CD4-positive, CD25-positive, alpha-beta regulatory T cell (primary cell): ENCODE measurements around the gene RPL22. TPM values are rescaled to one million over a fixed set of nuclear protein-coding genes. Genes with fewer than 3 reads are reported as not detected.
A peak's percentile ranks its signal among the peaks of the same experiment; 100 is the strongest.

Experiments
- ATAC-seq, 2 donors: fragments of 150-1000 bp; cut with Tn5 transposase; one replicate each; pipeline ENCODE4 v1.10.0; 2021; ENCODE audit warnings: low read depth in 2 of 2, moderate number of reproducible peaks in 2 of 2, moderate library complexity in 1 of 2
- DNase-seq, 3 donors: peaks; one replicate each; pipeline versions ENCODE4 v3.0.0 to v3.0.0-alpha.2; 2012 to 2022; ENCODE audit warnings: mixed read lengths in 1 of 3
- H3K27ac ChIP-seq: one replicate; pipeline ENCODE4 v1.7.0; 2013; ENCODE audit warnings: mild to moderate bottlenecking, low read length; ENCODE audit not compliant: insufficient read depth, poor library complexity, severe bottlenecking
- H3K27me3 ChIP-seq: one replicate; pipeline ENCODE4 v1.7.0; 2013; ENCODE audit warnings: low read length; ENCODE audit not compliant: control insufficient read depth, insufficient read depth
- H3K36me3 ChIP-seq: one replicate; pipeline ENCODE4 v1.7.0; 2013; ENCODE audit warnings: mild to moderate bottlenecking, low read length, moderate library complexity; ENCODE audit not compliant: control insufficient read depth, insufficient read depth
- H3K4me1 ChIP-seq: 2 replicates; pipeline ENCODE4 v1.7.0; 2013; ENCODE audit warnings: mild to moderate bottlenecking, low read length; ENCODE audit not compliant: insufficient read depth, control insufficient read depth, poor library complexity, severe bottlenecking
- H3K4me3 ChIP-seq: one replicate; pipeline ENCODE4 v1.7.0; 2013; ENCODE audit warnings: low read depth, mild to moderate bottlenecking, low read length, moderate library complexity
- H3K9me3 ChIP-seq, 2 experiments: 1 replicate in 1 of 2; 2 replicates in 1 of 2; pipeline ENCODE4 v1.7.0; 2013; ENCODE audit warnings: low read length in 2 of 2, mild to moderate bottlenecking in 1 of 2, moderate library complexity in 1 of 2; ENCODE audit not compliant: control insufficient read depth in 2 of 2
- H3K27ac Mint-ChIP-seq, 3 donors: one replicate each; pipeline ENCODE4 v1.8.0; 2020 to 2022; ENCODE audit warnings: mild to moderate bottlenecking in 3 of 3, mixed read lengths in 3 of 3, moderate library complexity in 2 of 3
- H3K27me3 Mint-ChIP-seq: one replicate; pipeline ENCODE4 v1.8.0; 2022; ENCODE audit warnings: mild to moderate bottlenecking, mixed read lengths
- H3K36me3 Mint-ChIP-seq: one replicate; pipeline ENCODE4 v1.8.0; 2020; ENCODE audit warnings: mixed read lengths
- H3K4me1 Mint-ChIP-seq, 4 donors: one replicate each; pipeline ENCODE4 v1.8.0; 2020 to 2022; ENCODE audit warnings: mixed read lengths in 4 of 4, mild to moderate bottlenecking in 1 of 4
- H3K4me3 Mint-ChIP-seq, 4 donors: one replicate each; pipeline ENCODE4 v1.8.0; 2020 to 2022; ENCODE audit warnings: mild to moderate bottlenecking in 4 of 4, mixed read lengths in 4 of 4, moderate library complexity in 3 of 4
- H3K9me3 Mint-ChIP-seq, 7 donors: one replicate each; pipeline ENCODE4 v1.8.0; 2020 to 2022; ENCODE audit warnings: mixed read lengths in 7 of 7, mild to moderate bottlenecking in 3 of 7, moderate library complexity in 2 of 7
- polyA plus RNA-seq, 4 donors: library from polyadenylated mRNA; unstranded; fragments of 300-500 nt; fragmentation: Illumina TruSeq; gene quantifications; one replicate each; pipeline ENCODE4 v1.2.3, GENCODE V29; 2021
- total RNA-seq: library from RNA; stranded (reverse); gene quantifications from one replicate; pipeline ENCODE4 v1.2.3, GENCODE V29; 2022

The RPL22 gene
- total and polyA plus RNA-seq, 5 donors from 2014 or later = 152 to 405 (median 196) TPM

GRCh38 chr1:6244401-6245049 is 45.1 kb upstream of the RPL22 start:
- Mint-ChIP-seq H3K36me3 (no peaks in the 10 kb centered on the region), H3K4me3 (peak overlapping the region in 2 of 4 donors; percentile 4 to 60), H3K4me1 (peaks cover 0 to 24% (median 16%) of the 10 kb centered on the region in 4 donors), H3K27ac (no peak overlapping the region), H3K9me3 (peaks cover 0 to 2% (median 0%) of the 10 kb centered on the region in 7 donors), H3K27me3 (peaks cover 66% of the 10 kb centered on the region)
- Histone ChIP-seq H3K27ac (no peak overlapping the region), H3K4me3 (no peak overlapping the region), H3K27me3 (peaks cover 24% of the 10 kb centered on the region), H3K4me1 (peaks cover 25% of the 10 kb centered on the region), H3K36me3 (no peaks in the 10 kb centered on the region), H3K9me3 (no peaks in the 10 kb centered on the region)
- ATAC-seq (no peak), DNase-seq (no peak)

GRCh38 chr1:6243993-6244392 is 44.6 kb upstream of the RPL22 start, which contains the start of gene HES3:
Gene HES3, plus strand, starts transcription at chr1:6244179. Its CDS starts 187 bp downstream, at chr1:6244366.
- peaks cover 0 to 24% (median 16%) of the 10 kb centered on the region in 4 donors for H3K4me1 Mint-ChIP-seq
- H3K9me3 Mint-ChIP-seq = peaks cover 0 to 2% (median 0%) of the 10 kb centered on the region in 7 donors
- H3K27ac Mint-ChIP-seq = no peak within 1 kb of the TSS
- Histone ChIP-seq H3K4me1 (peaks cover 22% of the 10 kb centered on the region), H3K36me3 (no peaks in the 10 kb centered on the region), H3K4me3 (no peak within 1 kb of the TSS), H3K9me3 (no peaks in the 10 kb centered on the region), H3K27me3 (peaks cover 26% of the 10 kb centered on the region), H3K27ac (no peak within 1 kb of the TSS)
- no peak for DNase-seq
- peaks cover 71% of the 10 kb centered on the region for H3K27me3 Mint-ChIP-seq
- no peak for ATAC-seq
- peak within 1 kb of the TSS in 2 of 4 donors; percentile 60 to 78 for H3K4me3 Mint-ChIP-seq
- H3K36me3 Mint-ChIP-seq = no peaks in the 10 kb centered on the region

DNA sequence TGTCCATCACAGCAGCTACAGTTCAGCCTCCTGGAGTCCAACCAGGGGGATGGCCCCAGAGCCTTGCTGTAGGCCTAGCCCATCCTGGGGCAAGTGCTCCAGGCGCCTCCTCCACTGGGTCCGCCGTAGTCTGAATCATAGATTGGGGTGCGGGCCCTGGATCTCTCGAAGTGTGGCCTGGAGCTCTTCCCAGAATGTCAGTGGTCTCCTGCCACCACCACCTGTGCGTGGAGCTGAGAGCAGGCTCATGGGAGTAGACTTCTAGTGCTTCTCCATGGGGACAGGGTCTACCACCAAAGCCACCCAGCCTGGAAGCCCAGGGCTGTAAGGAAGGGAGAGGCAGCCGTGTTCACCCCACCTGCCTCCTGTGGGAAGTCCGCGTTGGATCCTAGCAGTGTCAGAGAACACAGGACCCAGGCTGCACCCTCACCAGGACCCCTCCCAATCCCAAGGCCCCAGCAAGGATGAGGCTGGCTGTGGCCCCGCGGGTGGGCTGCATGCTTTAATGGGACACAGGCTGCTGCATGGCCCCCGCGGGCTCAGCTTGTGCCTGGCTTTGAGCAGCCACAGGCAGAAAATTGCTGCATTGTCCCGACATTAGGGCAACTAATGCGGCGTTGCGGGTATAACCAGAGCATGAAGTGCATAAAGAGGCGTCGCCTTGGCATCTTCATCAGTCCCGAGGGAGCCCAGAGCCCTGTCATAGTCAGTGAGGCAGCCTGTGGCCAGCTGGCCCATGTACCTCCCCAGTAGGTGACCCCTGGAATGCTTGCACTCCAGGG is 43.8 kb upstream of the RPL22 start:
- no peak overlapping the region for H3K4me3 ChIP-seq
- ATAC-seq (no peak), DNase-seq (no peak)
- Mint-ChIP-seq H3K4me3 (peak overlapping the region in 1 of 4 donors; percentile 78), H3K36me3 (no peaks in the 10 kb centered on the region), H3K27ac (no peak overlapping the region), H3K27me3 (peaks cover 69% of the 10 kb centered on the region), H3K9me3 (peaks cover 0 to 2% (median 0%) of the 10 kb centered on the region in 7 donors), H3K4me1 (peaks cover 0 to 24% (median 16%) of the 10 kb centered on the region in 4 donors)
- H3K36me3 ChIP-seq = no peaks in the 10 kb centered on the region
- H3K4me1 ChIP-seq = peaks cover 21% of the 10 kb centered on the region
- peaks cover 23% of the 10 kb centered on the region for H3K27me3 ChIP-seq
- no peaks in the 10 kb centered on the region for H3K9me3 ChIP-seq
- H3K27ac ChIP-seq = no peak overlapping the region

DNA sequence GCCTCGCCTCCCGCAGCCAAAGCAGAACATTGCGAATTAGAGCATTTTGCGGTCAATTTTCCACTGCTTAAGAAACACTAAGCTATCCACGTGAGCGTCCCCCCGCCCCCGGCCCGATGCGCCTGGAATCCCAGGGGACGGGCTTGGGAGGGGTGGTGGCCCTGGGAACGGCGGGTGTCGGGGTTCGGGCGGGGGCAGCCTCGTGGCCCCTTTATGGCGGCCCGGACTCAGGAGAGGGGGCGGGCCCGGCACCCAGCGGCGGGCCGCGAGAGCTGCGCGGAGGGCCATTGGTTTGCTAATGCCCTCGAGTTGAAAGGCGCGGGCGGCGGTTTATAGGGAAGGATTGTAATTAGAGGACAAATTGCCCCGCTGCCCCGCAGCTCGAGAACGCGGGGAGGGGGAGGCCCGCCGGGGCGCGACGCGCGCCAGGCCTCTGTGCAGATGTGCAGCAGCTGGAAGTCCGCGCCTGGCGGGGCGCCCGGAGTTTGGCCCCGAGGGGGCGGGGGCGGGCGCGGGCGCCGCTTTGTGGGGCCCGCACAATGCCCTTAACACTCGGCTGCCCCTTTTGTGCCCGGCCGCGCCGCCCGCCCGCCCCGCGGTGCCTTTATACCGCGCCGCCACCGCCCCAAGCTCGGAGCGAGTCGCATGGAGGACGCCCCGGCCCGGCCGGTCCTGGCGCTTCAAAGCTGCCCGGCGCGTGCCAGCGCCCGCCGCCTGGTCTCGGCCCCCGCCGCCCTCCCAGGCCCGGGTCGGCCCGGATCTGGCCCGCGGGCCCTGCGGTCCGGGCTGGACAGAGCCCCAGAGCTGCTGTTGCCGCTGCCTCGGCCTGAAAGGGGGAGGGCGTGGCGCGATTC is 42.7 kb upstream of the RPL22 start:
- Mint-ChIP-seq H3K27ac (no peak overlapping the region), H3K9me3 (peaks cover 0 to 2% (median 0%) of the 10 kb centered on the region in 7 donors), H3K4me1 (peaks cover 0 to 24% (median 15%) of the 10 kb centered on the region in 4 donors), H3K36me3 (no peaks in the 10 kb centered on the region), H3K4me3 (no peak overlapping the region), H3K27me3 (peaks cover 57% of the 10 kb centered on the region)
- no peaks in the 10 kb centered on the region for H3K36me3 ChIP-seq
- H3K4me3 ChIP-seq = no peak overlapping the region
- ATAC-seq (no peak), DNase-seq (no peak)
- peaks cover 15% of the 10 kb centered on the region for H3K27me3 ChIP-seq
- H3K4me1 ChIP-seq = peaks cover 21% of the 10 kb centered on the region
- no peaks in the 10 kb centered on the region for H3K9me3 ChIP-seq
- H3K27ac ChIP-seq = no peak overlapping the region

DNA sequence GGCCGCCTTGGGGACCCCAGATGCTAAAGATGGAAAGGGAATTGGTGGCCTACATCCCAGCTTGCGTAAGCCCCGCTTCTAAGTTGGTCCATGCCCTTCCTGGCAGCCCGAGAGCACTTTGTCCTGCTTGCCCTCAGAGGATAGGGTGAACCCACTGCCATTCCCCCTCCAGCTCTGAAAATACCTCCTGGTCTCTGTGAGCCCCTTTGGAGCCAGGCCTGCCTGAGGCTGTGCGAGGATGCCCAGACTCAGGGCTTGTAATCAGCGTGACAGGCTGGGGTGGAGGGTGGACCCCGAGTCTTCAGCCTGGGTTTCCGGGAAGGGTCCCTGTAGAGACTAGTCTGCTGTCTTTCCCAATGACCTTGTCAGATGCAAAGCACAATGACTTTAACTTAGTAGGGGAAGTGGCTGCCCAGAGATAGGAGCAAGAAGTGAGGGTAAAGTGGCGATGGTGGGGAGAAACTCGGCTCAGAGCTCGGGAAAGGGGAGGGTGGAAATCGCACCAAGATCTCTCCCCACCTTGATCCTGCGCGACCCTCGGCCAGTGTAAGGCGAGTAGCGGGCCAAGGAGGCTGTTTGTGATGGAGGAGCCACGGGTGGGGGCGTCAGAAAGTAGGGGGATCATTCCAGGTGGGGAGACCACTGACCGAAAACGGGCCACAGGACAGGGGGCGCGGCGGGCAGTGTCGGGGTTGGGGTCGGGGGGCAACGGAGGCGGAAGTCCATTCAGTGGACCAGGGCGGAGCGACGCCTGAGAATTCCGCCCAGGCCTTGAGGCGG is 41.9 kb upstream of the RPL22 start:
- H3K27me3 ChIP-seq = peaks cover 15% of the 10 kb centered on the region
- H3K4me3 ChIP-seq = no peak overlapping the region
- no peak for DNase-seq
- H3K36me3 ChIP-seq = no peaks in the 10 kb centered on the region
- no peak for ATAC-seq
- Mint-ChIP-seq H3K9me3 (peaks cover 0 to 2% (median 0%) of the 10 kb centered on the region in 7 donors), H3K36me3 (no peaks in the 10 kb centered on the region), H3K27me3 (peaks cover 49% of the 10 kb centered on the region), H3K4me1 (peaks cover 0 to 16% (median 9%) of the 10 kb centered on the region in 4 donors), H3K27ac (no peak overlapping the region), H3K4me3 (peak overlapping the region in 3 of 4 donors; percentile 38 to 90 (median 41))
- no peak overlapping the region for H3K27ac ChIP-seq
- H3K4me1 ChIP-seq = peaks cover 15% of the 10 kb centered on the region
- no peaks in the 10 kb centered on the region for H3K9me3 ChIP-seq

DNA sequence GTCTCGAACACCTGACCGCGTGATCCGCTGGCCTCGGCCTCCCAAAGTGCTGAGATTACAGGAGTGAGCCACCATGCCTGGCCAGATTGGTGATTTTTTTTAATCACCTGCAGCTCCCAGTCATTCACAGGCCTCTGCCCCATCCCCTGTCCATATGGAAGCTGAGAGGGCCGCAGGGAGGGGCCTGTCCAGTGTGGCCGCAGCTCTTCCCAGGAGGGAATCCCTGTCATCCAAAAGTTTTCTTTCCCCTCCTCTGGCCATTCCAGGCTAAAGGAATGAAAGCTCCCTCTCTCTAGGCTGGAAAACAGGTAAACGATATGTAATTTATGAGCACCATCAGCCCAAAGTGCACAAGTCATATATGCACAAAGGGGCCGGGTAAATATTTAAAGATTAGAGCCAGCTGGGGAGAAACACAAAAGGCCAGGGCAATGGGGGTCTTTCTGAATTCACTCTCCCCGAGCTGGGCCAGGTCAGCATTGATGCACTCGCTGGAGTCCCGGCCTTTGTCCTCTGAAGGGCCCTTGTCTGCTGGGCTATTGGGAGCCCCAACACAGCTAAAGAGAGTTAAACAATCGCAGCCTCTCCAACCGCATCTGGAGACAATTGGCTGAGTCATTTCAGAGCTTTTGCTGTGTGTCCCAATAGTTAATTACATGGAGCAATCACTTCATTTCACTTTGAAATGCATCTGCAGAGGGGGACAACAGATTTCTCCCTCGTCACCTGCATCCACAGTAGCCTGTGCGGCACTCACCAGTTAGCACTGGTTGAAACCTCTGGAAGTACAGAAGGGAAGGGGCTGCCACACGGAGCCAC is 40.8 kb upstream of the RPL22 start:
- no peak for DNase-seq
- Histone ChIP-seq H3K36me3 (no peaks in the 10 kb centered on the region), H3K27ac (no peak overlapping the region), H3K27me3 (peaks cover 15% of the 10 kb centered on the region), H3K4me3 (no peak overlapping the region), H3K9me3 (no peaks in the 10 kb centered on the region), H3K4me1 (peaks cover 6% of the 10 kb centered on the region)
- H3K27me3 Mint-ChIP-seq = peaks cover 45% of the 10 kb centered on the region
- peaks cover 0 to 14% (median 8%) of the 10 kb centered on the region in 4 donors for H3K4me1 Mint-ChIP-seq
- ATAC-seq = no peak
- no peak overlapping the region for H3K27ac Mint-ChIP-seq
- H3K36me3 Mint-ChIP-seq = no peaks in the 10 kb centered on the region
- H3K9me3 Mint-ChIP-seq = peaks cover 0 to 2% (median 0%) of the 10 kb centered on the region in 7 donors
- H3K4me3 Mint-ChIP-seq = peak overlapping the region in 1 of 4 donors; percentile 15
